CMK (cell line): ENCODE results near the gene UTP14A.
"Not testable (repeated sequence)": the region's sequence is repeated elsewhere in the genome, so short reads cannot be mapped to it uniquely, and the experiment has no call there.

Experiments used
- DNase-seq: peaks from one replicate; pipeline ENCODE4 v3.0.0-alpha.2; 2010; ENCODE audit warnings: low read depth

The UTP14A gene, protein sequence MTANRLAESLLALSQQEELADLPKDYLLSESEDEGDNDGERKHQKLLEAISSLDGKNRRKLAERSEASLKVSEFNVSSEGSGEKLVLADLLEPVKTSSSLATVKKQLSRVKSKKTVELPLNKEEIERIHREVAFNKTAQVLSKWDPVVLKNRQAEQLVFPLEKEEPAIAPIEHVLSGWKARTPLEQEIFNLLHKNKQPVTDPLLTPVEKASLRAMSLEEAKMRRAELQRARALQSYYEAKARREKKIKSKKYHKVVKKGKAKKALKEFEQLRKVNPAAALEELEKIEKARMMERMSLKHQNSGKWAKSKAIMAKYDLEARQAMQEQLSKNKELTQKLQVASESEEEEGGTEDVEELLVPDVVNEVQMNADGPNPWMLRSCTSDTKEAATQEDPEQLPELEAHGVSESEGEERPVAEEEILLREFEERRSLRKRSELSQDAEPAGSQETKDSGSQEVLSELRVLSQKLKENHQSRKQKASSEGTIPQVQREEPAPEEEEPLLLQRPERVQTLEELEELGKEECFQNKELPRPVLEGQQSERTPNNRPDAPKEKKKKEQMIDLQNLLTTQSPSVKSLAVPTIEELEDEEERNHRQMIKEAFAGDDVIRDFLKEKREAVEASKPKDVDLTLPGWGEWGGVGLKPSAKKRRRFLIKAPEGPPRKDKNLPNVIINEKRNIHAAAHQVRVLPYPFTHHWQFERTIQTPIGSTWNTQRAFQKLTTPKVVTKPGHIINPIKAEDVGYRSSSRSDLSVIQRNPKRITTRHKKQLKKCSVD

DNA sequence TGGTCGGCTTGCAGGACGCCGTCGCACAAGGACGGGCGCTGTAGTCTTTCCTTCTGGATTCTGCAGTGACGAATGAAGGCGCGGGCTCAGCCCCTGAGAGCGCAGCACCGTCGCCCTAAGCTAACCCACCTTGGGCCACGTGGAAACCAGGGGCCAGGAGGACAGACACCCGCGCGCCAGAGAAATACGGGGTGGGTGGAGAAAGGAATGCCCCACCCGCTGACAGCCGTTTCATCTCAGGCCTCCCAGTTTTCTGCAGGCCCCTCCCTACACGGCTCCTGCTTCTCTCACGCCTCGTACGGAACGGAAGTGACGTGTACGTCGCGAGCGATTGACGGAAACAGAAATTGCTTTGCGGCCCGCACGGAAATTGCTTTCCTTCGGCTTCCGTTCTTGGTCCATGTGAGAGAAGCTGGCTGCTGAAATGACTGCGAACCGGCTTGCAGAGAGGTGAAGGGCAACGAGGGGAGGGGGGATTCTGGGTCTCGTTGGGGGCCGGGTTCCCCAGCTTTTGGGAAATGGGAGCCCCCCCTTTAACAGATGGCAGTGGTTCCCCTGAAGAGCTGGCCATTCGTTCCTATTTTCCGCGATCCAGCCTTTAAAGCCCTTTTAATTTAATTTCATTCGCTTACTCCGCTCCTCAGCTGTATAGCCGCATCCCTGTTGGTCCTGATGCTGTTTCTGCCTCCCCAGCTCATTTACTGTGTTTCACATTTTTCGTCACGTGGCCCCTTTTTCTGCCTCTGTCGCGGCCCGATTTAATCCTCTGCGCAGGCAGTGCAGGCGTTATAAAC lies at the start of gene UTP14A:
TSS of gene UTP14A (plus strand) at position 378 of the 794 bp plus-strand sequence. CDS start at position 425, 47 bp downstream.
- DNase-seq = peak; percentile 76

DNA sequence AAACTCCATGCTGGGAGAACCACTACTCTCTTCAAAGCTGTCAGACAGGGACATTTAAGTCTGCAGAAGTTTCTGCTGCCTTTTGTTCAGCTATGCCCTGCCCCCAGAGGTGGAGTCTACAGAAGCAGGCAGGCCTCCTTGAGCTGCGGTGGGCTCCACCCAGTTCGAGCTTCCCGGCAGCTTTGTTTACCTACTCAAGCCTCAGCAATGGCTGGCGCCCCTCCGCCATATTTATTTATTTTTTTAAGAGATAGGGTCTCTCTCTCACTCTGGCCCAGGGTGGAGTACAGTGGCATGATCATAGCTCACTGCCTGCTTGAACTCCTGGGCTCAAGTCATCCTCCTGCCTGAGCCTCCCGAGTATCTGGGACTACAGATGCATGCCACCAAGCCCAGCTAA lies 46.8 kb upstream of the UTP14A start:
- not testable (repeated sequence) for DNase-seq

DNA sequence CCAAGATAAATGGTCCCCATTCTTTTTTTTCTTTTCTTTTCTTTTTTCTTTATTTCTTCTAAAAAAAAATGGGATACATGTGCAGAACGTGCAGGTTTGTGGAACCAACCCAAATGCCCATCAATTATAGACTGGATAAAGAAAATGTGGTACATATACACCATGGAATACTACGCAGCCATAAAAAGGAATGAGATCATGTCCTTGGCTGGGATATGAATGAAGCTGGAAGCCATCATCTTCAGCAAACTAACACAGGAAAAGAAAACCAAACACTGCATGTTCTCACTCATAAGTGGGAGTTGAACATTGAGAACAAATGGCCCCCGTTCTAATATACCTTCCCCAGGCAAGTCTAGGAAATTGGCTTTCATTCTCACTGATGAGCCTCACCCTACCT lies 39.6 kb upstream of the UTP14A start:
- DNase-seq = not testable (repeated sequence)

DNA sequence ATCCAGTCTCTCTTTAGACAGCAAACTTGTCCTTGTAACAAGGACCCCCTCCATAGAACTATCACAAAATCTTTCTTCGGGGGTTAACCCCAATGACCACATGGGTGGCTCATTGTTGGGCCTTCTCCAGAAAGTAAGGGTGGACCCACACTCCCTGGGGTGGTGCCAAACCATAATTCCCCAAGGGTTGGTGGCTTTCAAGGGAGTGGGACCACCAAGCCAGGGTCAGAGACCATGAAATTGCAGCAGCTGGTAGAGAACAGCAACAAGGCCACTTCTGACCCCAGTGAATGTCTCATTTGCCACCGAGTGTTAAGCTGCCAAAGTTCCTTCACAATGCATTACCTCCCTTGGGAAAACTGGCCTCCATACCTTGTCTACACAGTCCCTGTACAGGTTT lies 33.4 kb upstream of the UTP14A start:
- no peak for DNase-seq

DNA sequence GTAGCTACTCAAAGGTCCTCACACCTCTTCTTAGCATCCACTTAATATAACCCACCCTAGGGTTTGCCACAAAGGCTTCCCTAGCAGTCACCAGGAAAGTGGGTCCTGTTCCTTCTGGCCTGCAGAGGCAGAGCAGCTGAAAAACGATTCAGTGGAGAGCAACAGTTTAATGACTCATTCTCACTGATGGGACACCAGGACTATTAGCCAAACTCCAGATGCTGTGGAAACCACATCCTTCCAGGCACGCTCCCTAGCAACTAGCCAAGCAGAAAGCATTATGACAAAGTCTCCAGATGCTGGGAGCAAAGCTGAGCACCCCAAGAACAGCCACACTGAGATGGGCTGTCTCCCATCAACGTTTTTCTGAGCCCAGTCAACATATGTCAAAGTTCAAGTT lies 30.3 kb upstream of the UTP14A start:
- no peak for DNase-seq

DNA sequence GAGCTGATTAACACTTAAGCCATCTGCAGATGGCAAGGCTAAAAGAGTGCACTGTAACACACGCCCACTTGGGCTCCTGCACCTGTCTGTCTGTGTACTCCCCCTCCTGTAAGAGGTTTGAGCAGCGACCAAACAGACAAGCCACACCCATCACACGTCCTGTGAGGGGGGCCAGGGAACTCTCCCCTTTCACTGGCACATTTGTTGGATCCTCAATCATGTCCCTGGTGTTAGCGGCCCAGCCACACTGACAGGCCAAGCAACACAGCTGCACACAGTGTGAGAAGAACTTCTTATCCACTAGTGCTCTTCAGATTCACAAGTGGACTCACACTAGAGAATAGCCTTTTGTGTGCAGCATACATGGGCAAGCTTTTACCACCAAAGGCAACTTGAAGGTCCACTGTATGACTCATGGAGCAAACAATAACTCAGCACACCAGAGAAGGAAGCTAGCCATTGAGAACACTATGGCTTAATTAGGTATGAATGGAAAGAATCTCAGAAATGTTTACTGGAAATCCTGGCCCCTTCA lies 29.1 kb upstream of the UTP14A start:
- DNase-seq = no peak

DNA sequence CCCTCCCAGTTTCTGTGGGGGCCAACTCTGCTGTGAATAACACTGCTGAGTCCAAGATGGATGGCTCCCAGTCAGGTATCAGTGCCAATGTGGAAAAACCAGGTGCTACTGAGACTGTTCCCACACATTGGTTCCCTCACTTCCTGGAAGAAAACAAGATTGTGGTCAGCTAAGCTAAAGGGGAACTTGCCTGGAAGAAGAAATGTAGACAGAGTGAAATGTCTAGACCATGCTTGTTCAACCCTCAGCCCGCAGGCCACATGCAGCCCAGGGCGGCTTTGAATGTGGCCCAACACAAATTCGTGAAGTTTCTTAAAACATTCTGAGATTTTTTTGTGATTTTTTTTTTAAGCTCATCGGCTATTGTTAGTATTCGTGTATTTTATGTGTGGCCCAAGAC lies 28.6 kb upstream of the UTP14A start:
- DNase-seq = peak; percentile 0

DNA sequence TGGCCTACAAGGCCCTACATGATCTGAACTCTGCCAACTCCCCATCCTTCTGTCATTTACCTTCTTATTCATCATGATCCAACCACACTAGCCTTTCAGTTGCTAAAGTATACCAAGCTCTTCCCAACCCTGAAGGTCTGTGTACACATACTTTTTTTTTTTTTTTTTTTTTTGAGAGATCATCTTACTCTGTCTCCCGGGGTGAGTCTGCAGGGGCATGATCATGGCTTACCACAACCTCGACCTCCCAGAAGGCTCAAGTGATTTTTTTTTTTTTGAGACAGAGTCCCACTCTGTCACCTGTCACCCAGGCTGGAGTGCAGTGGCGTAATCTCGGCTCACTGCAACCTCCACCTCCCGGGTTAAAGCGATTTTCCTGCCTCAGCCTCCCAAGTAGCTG lies 5.9 kb upstream of the UTP14A start:
- no peak for DNase-seq

DNA sequence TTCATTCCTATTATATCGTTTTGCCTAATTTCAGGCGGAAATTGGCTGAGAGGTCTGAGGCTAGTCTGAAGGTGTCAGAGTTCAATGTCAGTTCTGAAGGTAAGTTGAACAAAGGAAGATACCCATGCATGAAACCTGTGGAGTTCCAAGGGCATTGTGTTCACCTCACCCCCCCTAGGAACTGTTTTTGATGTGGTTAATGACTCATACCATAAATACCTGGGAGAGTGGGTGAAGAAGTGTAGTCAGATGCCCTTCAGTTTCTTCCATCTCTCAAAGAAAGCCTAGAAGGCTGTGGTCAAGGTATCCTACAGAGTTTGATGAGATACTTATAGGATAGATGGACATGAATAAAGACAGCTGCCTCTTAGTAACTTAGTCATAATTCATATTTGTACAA lies 2.7 kb downstream of the UTP14A start:
- DNase-seq = no peak

DNA sequence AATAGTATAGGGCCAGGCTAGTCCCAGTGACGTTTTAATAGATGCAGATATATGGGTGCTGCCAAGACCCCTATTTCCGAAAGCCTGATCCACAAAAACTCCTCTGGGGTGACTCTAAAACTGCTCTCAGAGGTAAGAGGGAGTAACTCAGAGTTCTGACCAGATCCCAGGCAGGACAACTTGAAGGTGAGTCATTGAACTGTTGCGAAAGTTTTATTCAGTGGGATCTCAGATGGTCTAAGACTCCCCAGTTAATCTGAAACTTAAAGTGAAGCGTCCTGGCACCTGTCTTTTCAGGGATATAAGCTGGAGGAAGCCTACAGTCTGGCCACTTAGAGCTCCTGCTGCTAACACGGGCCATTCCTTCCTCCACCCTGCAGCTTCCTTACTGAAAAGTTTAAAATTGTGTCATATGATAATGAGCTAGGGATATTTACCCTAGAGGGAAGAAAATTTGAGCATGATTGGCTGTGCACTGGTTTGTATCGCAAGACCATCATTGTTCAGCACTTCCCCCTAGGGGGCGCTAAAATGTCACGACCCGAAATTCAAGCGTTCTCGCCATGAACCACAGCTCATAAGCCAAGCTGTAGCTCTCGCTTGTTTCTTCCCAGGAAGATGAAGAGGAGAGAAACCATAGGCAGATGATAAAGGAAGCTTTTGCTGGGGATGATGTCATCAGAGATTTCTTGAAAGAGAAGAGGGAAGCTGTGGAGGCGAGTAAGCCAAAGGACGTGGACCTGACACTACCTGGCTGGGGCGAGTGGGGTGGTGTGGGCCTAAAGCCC lies 19.5 kb downstream of the UTP14A start:
- peak; percentile 49 for DNase-seq

DNA sequence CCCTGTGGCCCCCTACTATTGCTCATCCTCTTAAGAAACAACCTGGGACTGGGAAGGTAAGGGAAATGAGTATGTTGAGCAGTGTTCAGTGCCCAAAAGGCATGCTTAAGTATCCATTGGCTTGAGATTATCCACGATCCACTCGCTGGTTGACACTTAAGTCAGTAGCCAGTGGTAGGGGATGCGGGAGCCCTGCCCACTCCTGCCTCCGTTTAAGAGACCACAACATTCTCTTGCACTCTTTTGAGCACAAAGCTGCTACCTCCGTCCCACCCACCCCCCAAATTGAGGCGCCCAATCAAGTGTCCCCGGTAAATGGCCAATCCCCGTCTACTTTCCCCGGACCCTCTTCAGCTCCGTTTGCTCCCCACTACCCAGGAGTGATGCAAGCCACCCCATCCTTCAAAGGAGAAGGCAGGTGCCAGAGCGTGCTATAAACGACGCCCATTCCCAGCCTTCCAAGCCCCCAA lies 25.0 kb downstream of the UTP14A start:
- DNase-seq = no peak

DNA sequence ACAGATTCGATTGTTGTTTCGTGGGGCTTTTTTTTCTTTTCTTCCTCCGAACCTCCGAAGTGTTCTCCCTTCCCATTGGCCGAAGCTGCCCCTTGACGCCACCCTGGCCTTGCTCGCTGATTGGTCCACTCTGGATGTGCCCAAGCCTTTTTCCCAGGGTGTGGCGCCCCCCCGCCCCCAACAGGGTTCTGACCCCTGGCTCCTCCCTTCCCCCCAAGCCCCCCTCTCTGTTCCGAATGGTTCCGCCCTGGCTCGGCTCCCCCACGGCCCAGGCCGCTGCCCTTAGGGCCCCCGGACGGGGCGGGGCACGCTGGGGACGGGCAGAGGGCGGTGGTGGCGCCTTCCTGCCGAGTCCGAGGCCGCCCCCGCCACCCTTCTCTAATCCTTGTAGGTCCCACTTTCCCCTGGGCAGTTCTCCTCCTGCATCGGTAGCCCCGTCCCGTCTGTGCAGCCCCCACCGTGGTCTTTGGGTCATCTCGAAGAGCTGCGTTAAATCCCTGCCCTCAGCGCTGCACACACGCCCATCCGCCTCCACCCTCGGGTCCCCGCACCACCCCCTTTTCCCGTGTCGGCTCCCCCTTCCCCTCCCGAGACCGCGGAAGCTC lies 25.5 kb downstream of the UTP14A start:
- peak; percentile 79 for DNase-seq

DNA sequence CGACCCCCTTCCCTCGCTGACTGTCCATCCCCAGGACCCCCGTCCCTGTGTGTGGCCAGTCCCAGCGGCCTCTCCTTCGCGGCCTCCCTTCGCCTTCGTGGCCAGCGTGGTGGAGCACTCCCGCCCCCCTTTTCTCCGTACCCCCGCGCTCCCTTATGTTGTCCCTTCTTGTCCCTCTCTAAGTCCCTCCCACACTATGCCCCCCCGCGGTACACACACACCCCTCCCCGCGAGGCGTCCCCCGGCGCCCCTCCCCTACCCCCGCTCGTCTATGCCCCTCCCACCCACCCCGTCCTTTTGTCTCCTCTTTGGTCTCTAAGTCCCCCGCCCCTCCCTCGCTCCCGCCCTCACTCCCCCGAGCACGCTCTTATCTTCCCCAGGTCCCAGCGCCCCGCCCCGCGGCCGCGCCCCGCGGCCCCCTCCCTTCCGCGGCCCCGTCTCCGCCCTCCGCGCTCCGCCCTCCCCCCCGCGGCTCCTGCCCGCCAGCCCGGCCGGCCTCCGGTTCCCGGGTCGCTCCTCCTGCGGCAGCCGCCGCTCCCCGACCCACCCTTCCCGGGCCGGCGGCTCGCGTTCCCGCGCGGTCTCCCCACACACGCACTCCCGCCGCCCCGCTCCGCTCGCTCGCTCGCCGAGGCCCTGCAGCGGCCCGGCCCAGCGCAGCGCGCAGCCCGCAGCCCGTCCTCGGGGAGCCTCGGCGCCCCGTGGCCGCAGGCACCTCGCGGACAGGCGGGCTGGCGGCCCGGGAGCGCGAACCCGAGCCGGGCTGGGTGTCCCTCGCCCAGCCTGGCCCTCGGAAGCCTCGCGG lies 26.3 kb downstream of the UTP14A start:
- DNase-seq = peak; percentile 73

DNA sequence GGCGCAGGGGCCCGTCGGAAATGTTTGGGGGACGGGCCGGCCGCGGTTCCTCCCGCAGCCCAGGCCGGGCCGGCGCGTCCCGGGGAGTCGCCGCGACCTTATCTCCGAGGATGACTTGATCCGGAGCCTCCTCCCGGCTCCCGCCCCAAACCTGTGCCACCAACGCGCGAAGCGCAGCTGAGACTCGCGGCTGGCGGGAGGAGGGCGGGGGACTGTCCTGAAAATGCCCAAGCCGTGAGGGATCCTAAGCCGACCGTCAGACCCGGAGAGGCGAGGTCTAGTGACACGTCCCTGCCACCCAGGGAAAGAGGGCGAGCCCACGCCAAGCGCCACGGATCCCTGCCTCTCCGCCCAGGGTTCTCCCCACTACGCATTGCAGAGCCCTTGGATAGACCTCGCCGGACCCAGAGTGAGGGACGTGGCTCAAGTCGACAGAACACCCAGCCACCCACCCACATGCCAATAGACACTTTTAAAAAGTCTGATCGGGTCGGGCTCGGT lies 26.9 kb downstream of the UTP14A start:
- DNase-seq = no peak

DNA sequence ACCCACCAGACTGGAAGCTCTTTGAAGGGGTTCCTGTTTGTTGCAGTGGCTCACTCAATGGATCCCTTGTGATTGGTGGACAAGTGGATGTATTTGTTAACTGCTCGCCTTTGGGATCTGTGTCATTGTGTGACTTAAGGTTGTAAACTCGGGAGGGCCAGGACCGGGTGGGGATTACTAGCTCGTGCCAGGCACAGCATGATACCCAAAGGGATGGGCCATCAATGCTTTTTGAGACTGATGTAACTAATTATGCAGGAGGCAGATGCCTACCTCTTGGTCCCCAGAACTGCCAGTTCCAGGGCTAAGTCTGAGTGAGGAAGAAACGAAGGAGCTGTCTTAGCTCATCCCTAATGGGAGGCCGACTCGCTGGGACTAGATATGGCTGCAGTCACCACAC lies 27.7 kb downstream of the UTP14A start:
- DNase-seq = no peak

DNA sequence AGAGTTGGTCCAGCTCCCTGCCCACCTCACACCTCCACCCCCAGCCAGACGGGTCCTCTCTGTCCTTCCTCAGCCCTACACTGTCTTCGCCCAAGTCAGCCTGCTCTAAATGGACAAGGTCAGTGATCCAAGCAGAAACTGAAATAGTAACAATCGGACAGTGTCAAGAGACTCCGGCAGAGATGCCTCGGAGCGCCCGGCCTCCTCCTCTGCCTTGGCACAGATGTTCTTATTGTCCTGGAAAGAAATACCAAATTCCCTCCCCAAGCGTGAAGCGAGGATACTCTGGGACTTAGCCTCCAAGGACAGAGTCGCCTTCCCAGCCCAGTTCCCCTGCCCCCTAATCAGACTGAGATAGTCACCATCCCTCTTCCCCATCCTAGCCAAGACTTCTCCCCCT lies 28.5 kb downstream of the UTP14A start:
- no peak for DNase-seq

DNA sequence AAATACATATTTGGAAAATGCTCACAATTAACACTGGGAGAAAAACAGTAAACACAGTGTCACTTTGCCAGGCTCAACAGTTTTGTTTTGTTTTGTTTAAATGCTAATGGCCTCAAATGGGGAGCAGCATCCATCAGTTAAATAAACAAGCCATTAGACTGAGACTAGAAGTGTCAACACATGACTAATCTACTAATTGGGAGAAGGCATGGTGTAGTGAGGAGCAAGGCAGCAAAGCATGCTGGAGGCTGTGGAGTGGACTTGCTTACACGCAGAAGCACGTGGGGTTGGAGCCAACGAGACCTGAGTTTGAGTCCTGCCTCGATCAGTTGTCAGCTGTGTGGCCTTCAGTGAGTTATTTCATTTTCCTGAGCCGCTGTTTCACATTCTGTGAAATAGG lies 29.0 kb downstream of the UTP14A start:
- DNase-seq = no peak

DNA sequence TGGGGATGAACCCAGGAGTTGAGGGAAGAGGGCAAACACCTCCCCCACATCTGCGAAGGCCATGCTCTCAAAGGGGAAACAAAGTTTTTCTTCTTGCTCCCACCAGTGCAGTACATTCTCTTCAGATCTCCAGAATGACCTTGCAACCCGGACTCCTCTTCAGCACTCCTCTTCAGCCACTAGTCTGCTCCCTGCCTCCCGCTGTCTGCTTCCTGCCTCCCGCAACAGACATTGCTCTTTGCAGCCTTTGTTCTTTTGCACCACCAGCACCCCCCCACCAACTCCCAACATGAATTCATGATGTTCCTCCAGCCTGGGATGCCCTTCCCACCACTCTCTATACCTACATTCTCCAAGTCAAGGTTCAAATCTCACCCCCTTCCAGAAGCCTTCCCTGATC lies 32.1 kb downstream of the UTP14A start:
- no peak for DNase-seq

DNA sequence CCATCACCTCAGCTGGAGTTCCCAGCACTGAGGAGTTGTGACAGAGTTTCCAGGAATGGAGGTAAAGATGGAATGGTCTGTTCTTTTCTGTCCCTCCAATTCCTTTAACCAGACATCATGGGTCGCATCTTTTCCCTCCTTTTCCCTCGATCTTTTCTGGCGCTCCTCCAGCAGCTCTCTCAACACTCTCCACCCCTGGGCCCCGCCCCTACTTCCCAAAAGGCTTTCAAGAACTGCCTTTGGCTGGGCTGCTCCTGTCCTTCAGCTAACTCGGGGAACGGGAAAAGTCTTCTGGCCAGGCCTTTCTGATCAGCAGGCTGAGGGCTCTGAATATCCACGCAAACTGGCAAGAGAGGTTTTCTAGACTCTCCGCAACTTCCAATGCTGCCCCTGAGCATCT lies 34.0 kb downstream of the UTP14A start:
- DNase-seq = no peak

DNA sequence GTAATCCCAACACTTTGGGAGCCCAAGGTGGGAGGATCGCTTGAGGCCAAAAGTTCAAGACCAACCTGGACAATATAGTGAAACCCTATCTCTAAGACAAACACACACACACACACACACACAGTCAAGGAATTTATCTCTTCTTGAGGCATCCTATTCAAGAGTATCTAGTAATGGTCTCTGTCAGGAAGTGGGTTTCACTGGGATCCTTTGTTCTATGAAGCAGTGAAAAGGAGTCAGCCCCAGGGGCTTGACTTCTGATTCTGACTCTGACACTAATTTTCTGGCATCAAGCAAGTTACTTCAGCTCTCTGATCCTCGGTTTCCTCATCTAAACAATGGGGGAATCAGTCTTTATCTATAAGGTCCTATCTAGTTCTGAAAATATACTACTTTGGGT lies 34.8 kb downstream of the UTP14A start:
- no peak for DNase-seq
